ENCODE results near the gene TWF2.

The TWF2 gene

GRCh38 chr3:52182691-52183090 lies 56.3 kb downstream of the TWF2 start:
- DNase-seq (ENCODE audit: low read depth), result no peak
- H3K4me3 ChIP-seq (ENCODE audit: low read depth, low read length), result no peak overlapping the region
- TF ChIP-seq POLR2A (IDR thresholded peaks at IDR 0.05; ENCODE audit: extremely low read depth, insufficient read length) (no peak), MYC (IDR thresholded peaks at IDR 0.05; ENCODE audit: low read depth, low read length) (no peak)
- TF ChIP-seq, protein P1, sequence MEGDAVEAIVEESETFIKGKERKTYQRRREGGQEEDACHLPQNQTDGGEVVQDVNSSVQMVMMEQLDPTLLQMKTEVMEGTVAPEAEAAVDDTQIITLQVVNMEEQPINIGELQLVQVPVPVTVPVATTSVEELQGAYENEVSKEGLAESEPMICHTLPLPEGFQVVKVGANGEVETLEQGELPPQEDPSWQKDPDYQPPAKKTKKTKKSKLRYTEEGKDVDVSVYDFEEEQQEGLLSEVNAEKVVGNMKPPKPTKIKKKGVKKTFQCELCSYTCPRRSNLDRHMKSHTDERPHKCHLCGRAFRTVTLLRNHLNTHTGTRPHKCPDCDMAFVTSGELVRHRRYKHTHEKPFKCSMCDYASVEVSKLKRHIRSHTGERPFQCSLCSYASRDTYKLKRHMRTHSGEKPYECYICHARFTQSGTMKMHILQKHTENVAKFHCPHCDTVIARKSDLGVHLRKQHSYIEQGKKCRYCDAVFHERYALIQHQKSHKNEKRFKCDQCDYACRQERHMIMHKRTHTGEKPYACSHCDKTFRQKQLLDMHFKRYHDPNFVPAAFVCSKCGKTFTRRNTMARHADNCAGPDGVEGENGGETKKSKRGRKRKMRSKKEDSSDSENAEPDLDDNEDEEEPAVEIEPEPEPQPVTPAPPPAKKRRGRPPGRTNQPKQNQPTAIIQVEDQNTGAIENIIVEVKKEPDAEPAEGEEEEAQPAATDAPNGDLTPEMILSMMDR (IDR thresholded peaks at IDR 0.05; ENCODE audit: low read depth, low read length), result no peak
- TF ChIP-seq, protein P2, sequence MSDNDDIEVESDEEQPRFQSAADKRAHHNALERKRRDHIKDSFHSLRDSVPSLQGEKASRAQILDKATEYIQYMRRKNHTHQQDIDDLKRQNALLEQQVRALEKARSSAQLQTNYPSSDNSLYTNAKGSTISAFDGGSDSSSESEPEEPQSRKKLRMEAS (IDR thresholded peaks at IDR 0.05; ENCODE audit: low read depth, low read length), result no peak

GRCh38 chr3:52182196-52182595 lies 56.8 kb downstream of the TWF2 start:
- DNase-seq (ENCODE audit: low read depth), result no peak
- TF ChIP-seq, protein P1 (IDR thresholded peaks at IDR 0.05; ENCODE audit: low read depth, low read length), result no peak
- TF ChIP-seq POLR2A (IDR thresholded peaks at IDR 0.05; ENCODE audit: extremely low read depth, insufficient read length) (no peak), MYC (IDR thresholded peaks at IDR 0.05; ENCODE audit: low read depth, low read length) (no peak)
- TF ChIP-seq, protein P2 (IDR thresholded peaks at IDR 0.05; ENCODE audit: low read depth, low read length), result no peak
- H3K4me3 ChIP-seq (ENCODE audit: low read depth, low read length), result no peak overlapping the region

DNA sequence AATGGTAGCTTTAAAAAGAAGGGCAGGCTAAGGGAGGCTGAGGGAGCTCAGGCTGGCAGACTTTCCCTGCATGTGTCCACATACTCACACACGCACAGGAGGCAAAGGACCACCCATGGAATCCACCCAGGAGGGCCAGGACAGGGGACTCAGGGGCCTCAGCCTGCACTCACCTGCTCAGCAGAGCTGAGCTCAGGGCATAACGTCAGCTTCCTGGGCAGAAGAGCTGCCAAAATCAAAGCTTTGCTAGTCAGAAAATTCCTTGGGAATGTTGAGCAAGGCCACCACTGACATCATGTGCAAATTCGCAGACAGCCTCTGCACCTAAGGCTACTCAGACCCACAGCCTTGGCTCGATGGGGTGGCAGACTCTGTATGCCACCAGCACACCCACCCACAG lies 57.4 kb downstream of the TWF2 start:
- no peak overlapping the region for H3K4me3 ChIP-seq (ENCODE audit: low read depth, low read length)
- no peak for TF ChIP-seq POLR2A (IDR thresholded peaks at IDR 0.05; ENCODE audit: extremely low read depth, insufficient read length)
- TF ChIP-seq, protein P1 (IDR thresholded peaks at IDR 0.05; ENCODE audit: low read depth, low read length), result no peak
- TF ChIP-seq, protein P2 (IDR thresholded peaks at IDR 0.05; ENCODE audit: low read depth, low read length), result no peak
- TF ChIP-seq MYC (IDR thresholded peaks at IDR 0.05; ENCODE audit: low read depth, low read length), result no peak
- DNase-seq (ENCODE audit: low read depth), result no peak

All from NB4 (cell line).